GM12891 (cell line): ENCODE results near the gene POLD1.

ENCODE experiments used
- DNase-seq: peaks from one replicate; pipeline ENCODE4 v3.0.0; 2011; ENCODE audit warnings: low spot score; ENCODE audit not compliant: insufficient read length
- FAIRE-seq: peaks from 2 replicates; lab custom pipeline; 2011; peaks lifted over from hg19 to GRCh38; lab: Jason Lieb, UNC
- PAX5 ChIP-seq: IDR thresholded peaks from 2 replicates; pipeline ENCODE4 v1.6.1; 2011; ENCODE audit warnings: low read length, moderate library complexity, mild to moderate bottlenecking; ENCODE audit not compliant: insufficient read depth, severe bottlenecking
- POLR2A ChIP-seq: IDR thresholded peaks from 2 replicates; pipeline ENCODE4 v1.6.1; 2011; ENCODE audit warnings: low read depth, low read length, control low read depth
- POLR2AphosphoS5 ChIP-seq: IDR thresholded peaks from 2 replicates; pipeline ENCODE4 v1.6.1; 2011; ENCODE audit warnings: low read depth, low read length, control low read depth
- POU2F2 ChIP-seq: IDR thresholded peaks from 2 replicates; pipeline ENCODE4 v1.6.1; 2011; ENCODE audit warnings: low read depth, mild to moderate bottlenecking, control low read depth, low read length, moderate library complexity
- SPI1 ChIP-seq: IDR thresholded peaks from 2 replicates; pipeline ENCODE4 v1.6.1; 2011; ENCODE audit warnings: low read depth, low read length, control low read depth
- TAF1 ChIP-seq: IDR thresholded peaks from 2 replicates; pipeline ENCODE4 v1.6.1; 2011; ENCODE audit warnings: low read depth, low read length, control low read depth

POLD1 gene

DNA sequence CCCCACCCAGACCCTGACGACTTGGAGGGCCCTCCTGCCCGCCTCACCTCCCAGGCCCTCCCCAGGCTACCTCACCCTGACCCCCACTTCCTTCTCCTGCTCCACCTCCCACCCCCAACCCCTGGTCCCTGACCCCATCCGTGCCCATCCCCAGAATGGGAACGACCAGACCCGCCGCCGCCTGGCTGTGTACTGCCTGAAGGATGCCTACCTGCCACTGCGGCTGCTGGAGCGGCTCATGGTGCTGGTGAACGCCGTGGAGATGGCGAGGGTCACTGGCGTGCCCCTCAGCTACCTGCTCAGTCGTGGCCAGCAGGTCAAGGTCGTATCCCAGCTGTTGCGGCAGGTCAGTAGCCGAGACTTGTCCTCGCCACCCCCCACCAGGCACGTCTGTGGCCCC lies 22.7 kb downstream of the POLD1 start:
- FAIRE-seq, result no peak
- DNase-seq, result no peak
- TF ChIP-seq TAF1, result no peak
- TF ChIP-seq POU2F2, result no peak
- TF ChIP-seq POLR2AphosphoS5, result no peak
- no peak for TF ChIP-seq PAX5
- no peak for TF ChIP-seq SPI1
- no peak for TF ChIP-seq POLR2A

DNA sequence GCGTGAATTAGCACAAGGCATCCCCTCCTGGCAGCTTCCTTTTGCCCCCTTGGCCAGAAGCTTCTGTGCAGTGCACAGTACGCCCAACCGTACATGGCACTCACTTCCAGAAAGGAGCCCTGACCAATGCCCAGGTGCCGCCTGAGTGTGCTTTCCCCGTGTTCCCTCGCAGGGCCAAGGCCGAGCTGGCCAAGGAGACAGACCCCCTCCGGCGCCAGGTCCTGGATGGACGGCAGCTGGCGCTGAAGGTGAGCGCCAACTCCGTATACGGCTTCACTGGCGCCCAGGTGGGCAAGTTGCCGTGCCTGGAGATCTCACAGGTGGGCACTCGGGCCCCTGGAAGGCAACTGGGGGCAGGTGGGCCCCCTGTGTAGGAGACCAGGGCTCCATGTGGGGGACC lies 25.2 kb downstream of the POLD1 start:
- no peak for DNase-seq
- no peak for FAIRE-seq
- no peak for TF ChIP-seq POLR2AphosphoS5

DNA sequence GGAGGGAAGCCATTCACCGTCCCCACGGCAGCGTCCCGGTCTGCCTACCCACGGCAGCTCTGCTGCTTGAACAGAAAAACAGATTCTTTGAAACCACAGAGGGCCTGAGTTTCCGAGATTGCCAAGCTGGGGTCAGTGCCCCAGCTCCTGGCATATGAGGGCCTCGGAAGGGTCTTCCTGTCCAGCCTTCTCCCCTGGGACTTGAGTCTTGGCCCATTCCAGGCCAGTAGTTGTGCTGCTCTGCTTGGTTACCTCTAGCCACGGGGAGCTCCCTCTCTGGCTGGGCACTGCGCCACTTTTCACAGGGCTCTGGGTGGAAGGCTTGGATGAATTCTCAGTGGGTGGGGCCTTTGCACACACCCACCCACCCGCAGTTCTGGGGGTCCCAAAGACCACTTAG lies 26.0 kb downstream of the POLD1 start:
- no peak for TF ChIP-seq SPI1
- no peak for TF ChIP-seq TAF1
- TF ChIP-seq POLR2AphosphoS5, result no peak
- TF ChIP-seq POLR2A, result no peak
- no peak for TF ChIP-seq PAX5
- no peak for TF ChIP-seq POU2F2
- no peak for FAIRE-seq

DNA sequence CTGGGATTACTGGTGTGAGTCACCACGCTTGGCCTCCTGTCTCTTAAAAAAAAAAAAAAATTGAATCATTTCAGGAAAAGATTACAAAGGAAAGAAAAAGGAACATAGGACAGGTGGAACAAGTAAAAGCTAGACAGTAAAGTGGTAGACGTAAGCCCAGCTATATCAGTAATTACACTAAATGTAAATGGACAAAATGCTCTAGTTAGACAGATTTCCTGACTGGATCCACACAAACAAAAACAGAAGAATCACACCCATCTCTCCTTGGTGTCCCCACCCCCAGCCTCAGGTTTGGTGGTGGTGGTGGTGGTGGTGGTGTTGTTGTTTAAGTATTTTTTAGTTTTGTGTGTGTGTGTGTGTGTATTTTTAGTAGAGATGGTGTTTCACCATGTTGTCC lies 28.3 kb downstream of the POLD1 start:
- no peak for FAIRE-seq
- no peak for DNase-seq
- TF ChIP-seq SPI1, result no peak

More for the DNA sequence above, 26.0 kb downstream of the POLD1 start:
- DNase-seq, result no peak

DNA sequence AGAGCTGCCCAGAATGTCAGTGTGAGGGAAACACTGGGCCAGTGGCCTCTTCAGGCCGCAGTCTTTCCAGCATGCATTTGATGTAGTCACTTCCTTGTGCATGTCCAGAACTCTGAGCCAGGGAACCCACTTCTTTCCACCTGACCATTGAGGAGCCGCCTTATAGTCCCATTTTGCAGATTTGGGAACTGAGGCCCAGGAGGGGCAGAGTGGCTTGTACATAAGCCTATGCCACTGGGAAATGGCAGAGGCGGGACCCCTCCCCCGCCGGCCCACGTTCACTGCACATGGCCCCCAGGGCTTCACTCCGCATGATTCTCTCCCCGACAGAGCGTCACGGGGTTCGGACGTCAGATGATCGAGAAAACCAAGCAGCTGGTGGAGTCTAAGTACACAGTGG lies 28.9 kb downstream of the POLD1 start:
- TF ChIP-seq POLR2A, result no peak
- no peak for FAIRE-seq

DNA sequence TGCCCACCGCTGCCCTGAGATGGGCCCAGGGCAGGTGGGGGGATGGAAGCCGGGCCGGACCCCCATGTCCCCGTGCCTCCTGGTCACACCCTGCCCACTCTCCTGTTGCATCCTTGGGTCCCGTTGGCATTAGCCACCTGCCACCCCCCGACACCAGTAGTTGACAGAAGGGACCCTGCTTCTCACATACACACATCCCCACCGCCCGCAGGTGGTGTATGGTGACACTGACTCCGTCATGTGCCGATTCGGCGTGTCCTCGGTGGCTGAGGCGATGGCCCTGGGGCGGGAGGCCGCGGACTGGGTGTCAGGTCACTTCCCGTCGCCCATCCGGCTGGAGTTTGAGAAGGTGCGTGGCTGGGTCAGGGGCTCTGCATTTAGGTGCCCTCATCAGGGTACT lies 29.4 kb downstream of the POLD1 start:
- TF ChIP-seq POLR2A (no peak), POU2F2 (no peak), SPI1 (no peak), PAX5 (no peak), TAF1 (no peak), POLR2AphosphoS5 (no peak)
- DNase-seq, result no peak
- no peak for FAIRE-seq

More for the DNA sequence above, 28.9 kb downstream of the POLD1 start:
- no peak for DNase-seq

DNA sequence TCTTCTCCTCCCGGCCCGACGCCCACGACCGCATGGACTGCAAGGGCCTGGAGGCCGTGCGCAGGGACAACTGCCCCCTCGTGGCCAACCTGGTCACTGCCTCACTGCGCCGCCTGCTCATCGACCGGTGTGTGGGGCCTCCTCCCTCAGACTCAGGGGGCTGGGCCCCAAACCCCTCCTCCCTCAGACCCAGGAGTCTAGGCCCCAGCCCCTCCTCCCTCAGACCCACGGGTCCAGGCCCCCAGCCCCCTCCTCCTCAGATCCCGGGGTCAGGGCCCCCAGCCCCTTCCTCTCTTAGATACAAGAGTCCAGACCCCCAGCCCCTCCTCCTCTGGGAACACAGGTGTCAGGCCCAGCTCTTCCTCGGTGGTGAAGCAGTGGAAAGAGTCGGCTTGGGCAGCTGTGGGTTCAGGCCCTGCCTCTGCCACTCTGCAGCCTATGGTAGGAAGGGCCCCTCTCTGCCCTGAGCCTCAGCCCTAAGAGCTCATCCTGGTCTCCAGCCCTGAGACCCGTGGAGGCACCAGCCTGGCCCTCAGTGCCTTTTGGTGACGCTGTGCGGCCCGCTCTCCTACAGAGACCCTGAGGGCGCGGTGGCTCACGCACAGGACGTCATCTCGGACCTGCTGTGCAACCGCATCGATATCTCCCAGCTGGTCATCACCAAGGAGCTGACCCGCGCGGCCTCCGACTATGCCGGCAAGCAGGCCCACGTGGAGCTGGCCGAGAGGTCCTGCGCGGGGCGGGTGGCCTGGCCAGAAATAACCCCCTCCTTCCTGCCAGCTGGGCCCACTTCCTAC lies 30.9 kb downstream of the POLD1 start:
- DNase-seq (peak; percentile 94), FAIRE-seq (peak; percentile 98)
- TF ChIP-seq POLR2AphosphoS5 (0 out of 2 replicates have a peak, but pooled peaks have one; percentile 12), POU2F2 (no peak), PAX5 (peak; percentile 43), TAF1 (no peak), SPI1 (no peak), POLR2A (no peak)

DNA sequence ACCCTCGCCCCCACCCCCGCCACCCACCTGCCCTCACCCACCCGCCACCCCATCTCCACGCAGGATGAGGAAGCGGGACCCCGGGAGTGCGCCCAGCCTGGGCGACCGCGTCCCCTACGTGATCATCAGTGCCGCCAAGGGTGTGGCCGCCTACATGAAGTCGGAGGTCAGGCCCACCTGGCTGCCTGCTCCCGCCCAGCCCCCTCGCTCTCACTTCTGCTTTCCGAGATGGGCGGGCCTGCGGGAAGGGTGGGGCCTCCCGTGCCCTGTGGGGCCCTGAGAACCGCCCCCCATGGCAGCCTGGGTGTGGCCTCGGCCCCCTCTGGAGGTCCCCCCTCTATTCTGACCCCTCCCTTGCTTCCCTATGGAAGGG lies 31.5 kb downstream of the POLD1 start:
- FAIRE-seq (no peak), DNase-seq (peak; percentile 95)
- no peak for TF ChIP-seq PAX5
- 0 out of 2 replicates have a peak, but pooled peaks have one; percentile 23 for TF ChIP-seq TAF1
- no peak for TF ChIP-seq POLR2AphosphoS5
- TF ChIP-seq SPI1, result peak; percentile 99
- TF ChIP-seq POLR2A, result no peak
- no peak for TF ChIP-seq POU2F2

DNA sequence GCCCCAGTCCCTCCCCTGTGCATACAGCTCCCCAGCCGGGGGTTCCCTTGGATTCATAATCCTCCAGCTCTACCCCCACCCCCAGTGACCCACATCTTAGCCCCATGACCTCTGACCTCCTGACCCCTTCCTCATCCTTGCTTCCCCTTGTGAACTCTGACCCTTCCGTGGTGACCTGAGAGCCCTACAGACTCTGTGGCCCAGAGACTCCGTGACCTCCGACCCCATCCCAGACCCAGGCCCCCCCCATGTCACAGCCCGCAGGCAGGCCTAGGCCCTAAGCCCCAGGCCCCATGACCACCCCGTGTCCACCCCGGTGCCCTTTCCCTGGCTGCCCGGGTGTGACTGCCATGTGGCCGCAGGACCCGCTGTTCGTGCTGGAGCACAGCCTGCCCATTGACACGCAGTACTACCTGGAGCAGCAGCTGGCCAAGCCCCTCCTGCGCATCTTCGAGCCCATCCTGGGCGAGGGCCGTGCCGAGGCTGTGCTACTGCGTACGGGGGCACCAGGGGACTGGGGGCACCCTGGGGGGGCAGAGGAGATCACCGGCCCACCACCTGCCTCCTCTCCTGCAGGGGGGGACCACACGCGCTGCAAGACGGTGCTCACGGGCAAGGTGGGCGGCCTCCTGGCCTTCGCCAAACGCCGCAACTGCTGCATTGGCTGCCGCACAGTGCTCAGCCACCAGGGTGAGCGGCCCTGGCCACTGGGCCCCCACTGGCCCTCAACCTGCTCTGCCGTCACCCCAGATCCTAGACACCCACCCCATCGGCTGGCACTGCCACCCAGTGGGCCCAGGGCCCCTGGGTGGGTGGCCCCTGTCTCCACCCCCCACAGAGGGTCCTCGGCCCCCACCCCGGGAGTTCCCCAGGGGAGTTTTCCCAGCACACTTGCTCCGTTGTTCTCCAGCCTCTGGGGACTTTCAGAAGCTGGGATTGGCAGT lies 32.2 kb downstream of the POLD1 start:
- peak; percentile 38 for FAIRE-seq

More for the DNA sequence above, 32.2 kb downstream of the POLD1 start:
- TF ChIP-seq TAF1 (no peak), SPI1 (no peak), POLR2AphosphoS5 (no peak), PAX5 (no peak), POU2F2 (no peak), POLR2A (no peak)
- no peak for DNase-seq
